HG03095 (cell line): ENCODE results near the gene ZNF280C.
"Not testable (repeated sequence)": the region's sequence is repeated elsewhere in the genome, so short reads cannot be mapped to it uniquely, and the experiment has no call there.

Experiments used
- ATAC-seq: cut with Tn5 transposase; IDR thresholded peaks from one replicate; pipeline ENCODE4 v1.9.1; 2021; ENCODE audit warnings: moderate library complexity; ENCODE audit not compliant: unreplicated experiment

Gene ZNF280C

GRCh38 chrX:130262231-130262630, 6.5 kb downstream of the ZNF280C start:
- ATAC-seq = no peak

GRCh38 chrX:130261296-130261893, 7.3 kb downstream of the ZNF280C start:
- no peak for ATAC-seq

- ATAC-seq = no peak
Measured at GRCh38 chrX:130260316-130260715, 8.4 kb downstream of the ZNF280C start.

- ATAC-seq = no peak
Measured at GRCh38 chrX:130253916-130254315, 14.8 kb downstream of the ZNF280C start.

- ATAC-seq = no peak
Measured at GRCh38 chrX:130251671-130252070, 17.0 kb downstream of the ZNF280C start.

- ATAC-seq = no peak
Measured at GRCh38 chrX:130247996-130248395, 20.7 kb downstream of the ZNF280C start.

GRCh38 chrX:130246084-130246483, 22.6 kb downstream of the ZNF280C start:
- ATAC-seq = no peak

- ATAC-seq = no peak
Measured at GRCh38 chrX:130245441-130245840, 23.3 kb downstream of the ZNF280C start.

- ATAC-seq = not testable (repeated sequence)
Measured at GRCh38 chrX:130231184-130231583, 37.5 kb downstream of the ZNF280C start.

GRCh38 chrX:130228871-130229270, 39.8 kb downstream of the ZNF280C start:
- ATAC-seq = no peak

GRCh38 chrX:130224810-130225209, 43.9 kb downstream of the ZNF280C start:
- no peak for ATAC-seq

GRCh38 chrX:130216320-130216719, 52.4 kb downstream of the ZNF280C start:
- ATAC-seq = no peak

GRCh38 chrX:130213376-130213775, 55.3 kb downstream of the ZNF280C start:
- no peak for ATAC-seq

GRCh38 chrX:130212371-130212770, 56.3 kb downstream of the ZNF280C start:
- ATAC-seq = no peak

- ATAC-seq = no peak
Measured at GRCh38 chrX:130211415-130212186, 57.1 kb downstream of the ZNF280C start.

GRCh38 chrX:130204647-130205046, 64.1 kb downstream of the ZNF280C start:
- ATAC-seq = no peak

GRCh38 chrX:130197464-130197863, 71.2 kb downstream of the ZNF280C start:
- ATAC-seq = no peak

- ATAC-seq = no peak
Measured at GRCh38 chrX:130196466-130196865, 72.2 kb downstream of the ZNF280C start.

GRCh38 chrX:130190801-130191200, 77.9 kb downstream of the ZNF280C start:
- ATAC-seq = no peak

GRCh38 chrX:130186651-130187050, 82.0 kb downstream of the ZNF280C start:
- ATAC-seq = no peak

- ATAC-seq = no peak
Measured at GRCh38 chrX:130184857-130185256, 83.8 kb downstream of the ZNF280C start.

- no peak for ATAC-seq
Measured at GRCh38 chrX:130184168-130184567, 84.5 kb downstream of the ZNF280C start.
